Measurements from ENCODE around the gene CCDC137.
"Not testable (repeated sequence)": the region's sequence is repeated elsewhere in the genome, so short reads cannot be mapped to it uniquely, and the experiment has no call there.

CCDC137 gene

GRCh38 chr17:81666342-81667191 is at the start of gene CCDC137, which contains the start of gene OXLD1:
Gene CCDC137, plus strand, starts transcription at chr17:81666737. Its CDS starts 30 bp downstream, at chr17:81666767.
Gene OXLD1, minus strand, starts transcription at chr17:81666605. Its CDS starts 28 bp downstream, at chr17:81666577.
- TF ChIP-seq CTCF (IDR thresholded peaks at IDR 0.05; ENCODE audit: extremely low read depth, missing control alignments), result no peak
- peak; percentile 99 for DNase-seq (ENCODE audit: low spot score)

- DNase-seq (ENCODE audit: low spot score), result no peak
Observed at GRCh38 chr17:81616877-81617276, 49.7 kb upstream of the CCDC137 start.

GRCh38 chr17:81618307-81618706 is 48.2 kb upstream of the CCDC137 start:
- DNase-seq (ENCODE audit: low spot score), result not testable (repeated sequence)

More at GRCh38 chr17:81616877-81617276, 49.7 kb upstream of the CCDC137 start:
- TF ChIP-seq CTCF (IDR thresholded peaks at IDR 0.05; ENCODE audit: extremely low read depth, missing control alignments), result no peak

- no peak for DNase-seq (ENCODE audit: low spot score)
- no peak for TF ChIP-seq CTCF (IDR thresholded peaks at IDR 0.05; ENCODE audit: extremely low read depth, missing control alignments)
Observed at GRCh38 chr17:81621494-81622130, 44.9 kb upstream of the CCDC137 start.

- DNase-seq (ENCODE audit: low spot score), result no peak
- no peak for TF ChIP-seq CTCF (IDR thresholded peaks at IDR 0.05; ENCODE audit: extremely low read depth, missing control alignments)
Observed at GRCh38 chr17:81630274-81630673, 36.3 kb upstream of the CCDC137 start.

- no peak for TF ChIP-seq CTCF (IDR thresholded peaks at IDR 0.05; ENCODE audit: extremely low read depth, missing control alignments)
- no peak for DNase-seq (ENCODE audit: low spot score)
Observed at GRCh38 chr17:81631482-81631881, 35.1 kb upstream of the CCDC137 start.

- TF ChIP-seq CTCF (IDR thresholded peaks at IDR 0.05; ENCODE audit: extremely low read depth, missing control alignments), result no peak
- no peak for DNase-seq (ENCODE audit: low spot score)
Observed at GRCh38 chr17:81635431-81635830, 31.1 kb upstream of the CCDC137 start.

Data from GM20000 (cell line).